OCI-LY1 (cell line): Measurements from ENCODE around the gene CCK.

Experiments
- H2AFZ ChIP-seq: fragments of 200-600 bp; sonication (generic), shearing (Covaris generic); 2 replicates; pipeline ENCODE4 v1.6.0; 2014; ENCODE audit warnings: antibody characterized with exemption, mild to moderate bottlenecking, low read length
- H3F3A ChIP-seq: fragments of 200-600 bp; sonication (generic), shearing (Covaris generic); 2 replicates; pipeline ENCODE4 v1.6.0; 2014; ENCODE audit warnings: mild to moderate bottlenecking, antibody characterized with exemption, low read length, moderate library complexity; ENCODE audit not compliant: insufficient read depth
- H3K27ac ChIP-seq: fragments of 200-600 bp; sonication (generic); 2 replicates; pipeline ENCODE4 v1.5.1; 2014; ENCODE audit warnings: low read length, mixed run types, mild to moderate bottlenecking, low read depth; ENCODE audit not compliant: poor library complexity, severe bottlenecking
- H3K27me3 ChIP-seq: fragments of 200-600 bp; sonication (generic); 2 replicates; pipeline ENCODE4 v1.6.0; 2014; ENCODE audit warnings: antibody characterized with exemption, mild to moderate bottlenecking, low read length, moderate library complexity; ENCODE audit not compliant: insufficient read depth
- H3K36me3 ChIP-seq: fragments of 200-600 bp; sonication (generic); 2 replicates; pipeline ENCODE4 v1.6.1; 2014; ENCODE audit warnings: mild to moderate bottlenecking, antibody characterized with exemption, low read length, moderate library complexity, mixed read lengths; ENCODE audit not compliant: insufficient read depth
- H3K4me1 ChIP-seq: fragments of 200-600 bp; sonication (generic); 2 replicates; pipeline ENCODE4 v1.5.1; 2014; ENCODE audit warnings: mild to moderate bottlenecking, low read length, moderate library complexity; ENCODE audit not compliant: insufficient read depth, severe bottlenecking
- H3K4me2 ChIP-seq: fragments of 200-600 bp; sonication (generic), shearing (Covaris generic); 2 replicates; pipeline ENCODE4 v1.6.1; 2014; ENCODE audit warnings: low read length
- H3K4me3 ChIP-seq: fragments of 200-600 bp; sonication (generic); 2 replicates; pipeline ENCODE4 v1.5.1; 2014; ENCODE audit warnings: low read length, low read depth, mild to moderate bottlenecking, mixed read lengths; ENCODE audit not compliant: poor library complexity, severe bottlenecking
- H3K79me2 ChIP-seq: fragments of 200-600 bp; shearing (Covaris generic); 2 replicates; pipeline ENCODE4 v1.6.1; 2016; ENCODE audit warnings: mixed run types, low read length, mixed read lengths; ENCODE audit not compliant: insufficient read depth
- H3K9ac ChIP-seq: fragments of 200-600 bp; sonication (generic), shearing (Covaris generic); 2 replicates; pipeline ENCODE4 v1.6.1; 2014; ENCODE audit warnings: mild to moderate bottlenecking, low read length, mixed read lengths
- H3K9me2 ChIP-seq: fragments of 200-600 bp; sonication (generic), shearing (Covaris generic); 2 replicates; pipeline ENCODE4 v1.6.1; 2014; ENCODE audit warnings: low read depth, mild to moderate bottlenecking, low read length, mixed read lengths
- H3K9me3 ChIP-seq: fragments of 200-600 bp; shearing (Covaris generic); 2 replicates; pipeline ENCODE4 v1.6.1; 2014; ENCODE audit warnings: low read length, mixed read lengths
- H4K20me1 ChIP-seq: fragments of 200-600 bp; sonication (generic), shearing (Covaris generic); 2 replicates; pipeline ENCODE4 v1.6.0; 2016; ENCODE audit warnings: mild to moderate bottlenecking, low read length; ENCODE audit not compliant: insufficient read depth
- CTCF ChIP-seq: fragments of 200-600 bp; sonication (generic), shearing (Covaris generic); IDR thresholded peaks from 2 replicates; pipeline ENCODE4 v1.5.1; 2017; ENCODE audit warnings: mild to moderate bottlenecking, antibody characterized with exemption, low read length, moderate library complexity, mixed read lengths
- EZH2 ChIP-seq: fragments of 200-600 bp; sonication (generic), shearing (Covaris generic); IDR thresholded peaks from 2 replicates; pipeline ENCODE4 v1.8.0; 2017; ENCODE audit warnings: borderline replicate concordance, mixed run types, mild to moderate bottlenecking, antibody characterized with exemption, low read length, moderate library complexity, mixed read lengths

Gene CCK

GRCh38 chr3:42267878-42268277, 1.9 kb upstream of the CCK start:
- Histone ChIP-seq H3K36me3 (no peaks in the 10 kb centered on the region), H3F3A (no peaks in the 10 kb centered on the region), H3K4me1 (no peaks in the 10 kb centered on the region), H3K9me3 (no peaks in the 10 kb centered on the region), H3K4me3 (no peak overlapping the region), H3K27ac (no peak overlapping the region), H2AFZ (no peak overlapping the region), H3K27me3 (peaks cover 4% of the 10 kb centered on the region; the same call in 1 of the 2 replicates), H3K79me2 (no peaks in the 10 kb centered on the region), H4K20me1 (no peaks in the 10 kb centered on the region), H3K4me2 (no peak overlapping the region), H3K9me2 (no peaks in the 10 kb centered on the region), H3K9ac (no peak overlapping the region)
- TF ChIP-seq CTCF, result no peak
- no peak for TF ChIP-seq EZH2

GRCh38 chr3:42265059-42265991, 660 bp downstream of the CCK start:
- Histone ChIP-seq H4K20me1 (no peaks in the 10 kb centered on the region), H3K4me2 (no peak overlapping the region), H3K27me3 (peaks cover 4% of the 10 kb centered on the region; the same call in 1 of the 2 replicates), H3F3A (no peaks in the 10 kb centered on the region), H3K79me2 (no peaks in the 10 kb centered on the region), H3K9ac (no peak overlapping the region), H2AFZ (no peak overlapping the region), H3K9me3 (no peaks in the 10 kb centered on the region), H3K4me3 (no peak overlapping the region), H3K36me3 (no peaks in the 10 kb centered on the region), H3K27ac (no peak overlapping the region), H3K4me1 (no peaks in the 10 kb centered on the region), H3K9me2 (no peaks in the 10 kb centered on the region)
- TF ChIP-seq CTCF (no peak), EZH2 (no peak)

GRCh38 chr3:42264399-42265058, 1.5 kb downstream of the CCK start:
- no peak overlapping the region for H3K4me3 ChIP-seq
- no peaks in the 10 kb centered on the region for H3K36me3 ChIP-seq
- TF ChIP-seq CTCF, result no peak
- no peak for TF ChIP-seq EZH2
- H4K20me1 ChIP-seq, result no peaks in the 10 kb centered on the region
- no peak overlapping the region for H3K9ac ChIP-seq
- H3K4me2 ChIP-seq, result no peak overlapping the region
- no peak overlapping the region for H2AFZ ChIP-seq
- no peaks in the 10 kb centered on the region for H3K9me2 ChIP-seq
- H3K4me1 ChIP-seq, result no peaks in the 10 kb centered on the region
- H3K79me2 ChIP-seq, result no peaks in the 10 kb centered on the region
- no peaks in the 10 kb centered on the region for H3K9me3 ChIP-seq
- H3K27me3 ChIP-seq, result peaks cover 4% of the 10 kb centered on the region; the same call in 1 of the 2 replicates
- H3F3A ChIP-seq, result no peaks in the 10 kb centered on the region
- no peak overlapping the region for H3K27ac ChIP-seq
